Memory B cell (primary cell): ENCODE measurements around the gene IMMP1L.

Source experiments
- ATAC-seq: fragments of 150-1000 bp; cut with Tn5 transposase; 2 replicates; pipeline ENCODE4 v1.10.0; 2021; ENCODE audit warnings: low read depth, mild to moderate bottlenecking, moderate library complexity
- DNase-seq, 2 donors: peaks; one replicate each; pipeline ENCODE4 v3.0.0; 2022; ENCODE audit warnings: low spot score in 2 of 2
- H3K27ac Mint-ChIP-seq: one replicate; pipeline ENCODE4 v1.8.0; 2022; ENCODE audit warnings: mild to moderate bottlenecking, moderate library complexity, mixed read lengths
- H3K27me3 Mint-ChIP-seq: one replicate; pipeline ENCODE4 v1.8.0; 2022; ENCODE audit warnings: mixed read lengths
- H3K36me3 Mint-ChIP-seq: one replicate; pipeline ENCODE4 v1.8.0; 2022; ENCODE audit warnings: mild to moderate bottlenecking, mixed read lengths
- H3K4me1 Mint-ChIP-seq: one replicate; pipeline ENCODE4 v1.8.0; 2022; ENCODE audit warnings: mixed read lengths
- H3K4me3 Mint-ChIP-seq: one replicate; pipeline ENCODE4 v1.8.0; 2022; ENCODE audit warnings: mild to moderate bottlenecking, moderate library complexity, mixed read lengths
- H3K9me3 Mint-ChIP-seq: one replicate; pipeline ENCODE4 v1.8.0; 2022; ENCODE audit warnings: mixed read lengths

Gene IMMP1L

GRCh38 chr11:31442086-31442485, 67.3 kb downstream of the IMMP1L start:
- ATAC-seq (no peak), DNase-seq (no peak)
- Mint-ChIP-seq H3K4me3 (no peak overlapping the region), H3K4me1 (no peaks in the 10 kb centered on the region), H3K27me3 (no peaks in the 10 kb centered on the region), H3K9me3 (no peaks in the 10 kb centered on the region), H3K36me3 (peaks cover 6% of the 10 kb centered on the region), H3K27ac (no peak overlapping the region)

- ATAC-seq, result no peak
- no peak overlapping the region for H3K4me3 Mint-ChIP-seq
- peaks cover 3% of the 10 kb centered on the region for H3K36me3 Mint-ChIP-seq
Measured at GRCh38 chr11:31441296-31441695, 68.1 kb downstream of the IMMP1L start.

GRCh38 chr11:31437742-31438435, 71.5 kb downstream of the IMMP1L start:
- ATAC-seq, result no peak
- no peak overlapping the region for H3K4me3 Mint-ChIP-seq

More at GRCh38 chr11:31441296-31441695, 68.1 kb downstream of the IMMP1L start:
- no peak for DNase-seq
- no peak overlapping the region for H3K27ac Mint-ChIP-seq
- no peaks in the 10 kb centered on the region for H3K9me3 Mint-ChIP-seq
- no peaks in the 10 kb centered on the region for H3K27me3 Mint-ChIP-seq
- no peaks in the 10 kb centered on the region for H3K4me1 Mint-ChIP-seq

GRCh38 chr11:31433851-31434250, 75.6 kb downstream of the IMMP1L start:
- no peaks in the 10 kb centered on the region for H3K9me3 Mint-ChIP-seq
- H3K27ac Mint-ChIP-seq, result no peak overlapping the region
- ATAC-seq (no peak), DNase-seq (no peak)
- no peaks in the 10 kb centered on the region for H3K4me1 Mint-ChIP-seq
- H3K4me3 Mint-ChIP-seq, result no peak overlapping the region
- peaks cover 11% of the 10 kb centered on the region for H3K36me3 Mint-ChIP-seq
- no peaks in the 10 kb centered on the region for H3K27me3 Mint-ChIP-seq

More at GRCh38 chr11:31437742-31438435, 71.5 kb downstream of the IMMP1L start:
- peaks cover 3% of the 10 kb centered on the region for H3K36me3 Mint-ChIP-seq
- no peak overlapping the region for H3K27ac Mint-ChIP-seq
- H3K9me3 Mint-ChIP-seq, result no peaks in the 10 kb centered on the region
- H3K4me1 Mint-ChIP-seq, result no peaks in the 10 kb centered on the region
- H3K27me3 Mint-ChIP-seq, result no peaks in the 10 kb centered on the region
- DNase-seq, result no peak

GRCh38 chr11:31424652-31425051, 84.8 kb downstream of the IMMP1L start:
- ATAC-seq (no peak), DNase-seq (no peak)
- H3K27me3 Mint-ChIP-seq, result no peaks in the 10 kb centered on the region
- H3K9me3 Mint-ChIP-seq, result no peaks in the 10 kb centered on the region
- H3K4me3 Mint-ChIP-seq, result no peak overlapping the region
- no peak overlapping the region for H3K27ac Mint-ChIP-seq
- peaks cover 11% of the 10 kb centered on the region for H3K36me3 Mint-ChIP-seq
- no peaks in the 10 kb centered on the region for H3K4me1 Mint-ChIP-seq

- Mint-ChIP-seq H3K27me3 (no peaks in the 10 kb centered on the region), H3K9me3 (no peaks in the 10 kb centered on the region), H3K27ac (no peak overlapping the region), H3K4me3 (no peak overlapping the region), H3K36me3 (peaks cover 9% of the 10 kb centered on the region), H3K4me1 (no peaks in the 10 kb centered on the region)
- DNase-seq (no peak), ATAC-seq (no peak)
Measured at GRCh38 chr11:31422703-31423102, 86.7 kb downstream of the IMMP1L start.

- H3K27me3 Mint-ChIP-seq, result no peaks in the 10 kb centered on the region
- no peak overlapping the region for H3K27ac Mint-ChIP-seq
- H3K4me3 Mint-ChIP-seq, result no peak overlapping the region
- DNase-seq (no peak), ATAC-seq (no peak)
- H3K9me3 Mint-ChIP-seq, result no peaks in the 10 kb centered on the region
- no peaks in the 10 kb centered on the region for H3K4me1 Mint-ChIP-seq
- peaks cover 9% of the 10 kb centered on the region for H3K36me3 Mint-ChIP-seq
Measured at GRCh38 chr11:31421820-31422219, 87.6 kb downstream of the IMMP1L start.

GRCh38 chr11:31419669-31420068, 89.8 kb downstream of the IMMP1L start:
- peak overlapping the region; percentile 7 for H3K27ac Mint-ChIP-seq
- DNase-seq, result no peak
- H3K27me3 Mint-ChIP-seq, result no peaks in the 10 kb centered on the region
- H3K9me3 Mint-ChIP-seq, result no peaks in the 10 kb centered on the region
- no peak for ATAC-seq
- H3K36me3 Mint-ChIP-seq, result peaks cover 12% of the 10 kb centered on the region
- H3K4me3 Mint-ChIP-seq, result no peak overlapping the region
- H3K4me1 Mint-ChIP-seq, result no peaks in the 10 kb centered on the region

- no peak for DNase-seq
- Mint-ChIP-seq H3K4me3 (no peak overlapping the region), H3K9me3 (no peaks in the 10 kb centered on the region), H3K27ac (peak overlapping the region; percentile 7), H3K36me3 (peaks cover 14% of the 10 kb centered on the region), H3K27me3 (no peaks in the 10 kb centered on the region), H3K4me1 (no peaks in the 10 kb centered on the region)
- ATAC-seq, result no peak
Measured at GRCh38 chr11:31419138-31419537, 90.3 kb downstream of the IMMP1L start.

- Mint-ChIP-seq H3K4me3 (no peak overlapping the region), H3K4me1 (no peaks in the 10 kb centered on the region), H3K9me3 (no peaks in the 10 kb centered on the region), H3K36me3 (peaks cover 11% of the 10 kb centered on the region), H3K27ac (no peak overlapping the region), H3K27me3 (no peaks in the 10 kb centered on the region)
- no peak for ATAC-seq
- no peak for DNase-seq
Measured at GRCh38 chr11:31417816-31418215, 91.6 kb downstream of the IMMP1L start.

- Mint-ChIP-seq H3K36me3 (peaks cover 10% of the 10 kb centered on the region), H3K27me3 (no peaks in the 10 kb centered on the region), H3K4me1 (no peaks in the 10 kb centered on the region), H3K9me3 (no peaks in the 10 kb centered on the region), H3K4me3 (no peak overlapping the region), H3K27ac (no peak overlapping the region)
- no peak for DNase-seq
- no peak for ATAC-seq
Measured at GRCh38 chr11:31417357-31417756, 92.1 kb downstream of the IMMP1L start.

- Mint-ChIP-seq H3K27ac (no peak overlapping the region), H3K4me1 (no peaks in the 10 kb centered on the region), H3K9me3 (peaks cover 2% of the 10 kb centered on the region), H3K4me3 (no peak overlapping the region), H3K36me3 (peaks cover 20% of the 10 kb centered on the region), H3K27me3 (no peaks in the 10 kb centered on the region)
- DNase-seq, result no peak
- no peak for ATAC-seq
Measured at GRCh38 chr11:31415435-31415834, 94.0 kb downstream of the IMMP1L start.

- peaks cover under 1% of the 10 kb centered on the region for H3K4me1 Mint-ChIP-seq
- no peaks in the 10 kb centered on the region for H3K27me3 Mint-ChIP-seq
- no peak overlapping the region for H3K4me3 Mint-ChIP-seq
- peaks cover 15% of the 10 kb centered on the region for H3K36me3 Mint-ChIP-seq
- peaks cover 2% of the 10 kb centered on the region for H3K9me3 Mint-ChIP-seq
- H3K27ac Mint-ChIP-seq, result no peak overlapping the region
- ATAC-seq (no peak), DNase-seq (no peak)
Measured at GRCh38 chr11:31414338-31414737, 95.1 kb downstream of the IMMP1L start.

GRCh38 chr11:31412946-31413345, 96.5 kb downstream of the IMMP1L start:
- ATAC-seq (no peak), DNase-seq (no peak)
- Mint-ChIP-seq H3K27me3 (no peaks in the 10 kb centered on the region), H3K4me3 (no peak overlapping the region), H3K27ac (no peak overlapping the region), H3K9me3 (peaks cover 2% of the 10 kb centered on the region), H3K36me3 (peaks cover 15% of the 10 kb centered on the region), H3K4me1 (peaks cover 2% of the 10 kb centered on the region)

GRCh38 chr11:31408201-31408600, 101.2 kb downstream of the IMMP1L start:
- Mint-ChIP-seq H3K36me3 (peaks cover 12% of the 10 kb centered on the region), H3K9me3 (peaks cover 2% of the 10 kb centered on the region), H3K27ac (no peak overlapping the region), H3K27me3 (no peaks in the 10 kb centered on the region), H3K4me3 (no peak overlapping the region), H3K4me1 (peaks cover 2% of the 10 kb centered on the region)
- no peak for ATAC-seq
- DNase-seq, result no peak
